Activated CD8-positive, alpha-beta memory T cell treated with anti-CD3 and anti-CD28 coated beads, Interleukin-2, amount 50 U/mL, for 24 hours (primary cell): ENCODE results near the gene HOMER1.
"Not testable (repeated sequence)": the region's sequence is repeated elsewhere in the genome, so short reads cannot be mapped to it uniquely, and the experiment has no call there.

Experiments
- DNase-seq: peaks from one replicate; pipeline ENCODE4 v3.0.0-alpha.2; 2020; ENCODE audit errors: extremely low read depth

HOMER1 gene

GRCh38 chr5:79418276-79418675 lies 95.7 kb downstream of the HOMER1 start:
- no peak for DNase-seq

- DNase-seq, result no peak
Observed at GRCh38 chr5:79417495-79417894, 96.4 kb downstream of the HOMER1 start.

GRCh38 chr5:79416499-79416898 lies 97.4 kb downstream of the HOMER1 start:
- no peak for DNase-seq

GRCh38 chr5:79413112-79413511 lies 100.8 kb downstream of the HOMER1 start:
- no peak for DNase-seq

GRCh38 chr5:79408028-79408427 lies 105.9 kb downstream of the HOMER1 start:
- DNase-seq, result no peak

- no peak for DNase-seq
Observed at GRCh38 chr5:79407591-79407990, 106.3 kb downstream of the HOMER1 start.

- DNase-seq, result no peak
Observed at GRCh38 chr5:79401216-79401615, 112.7 kb downstream of the HOMER1 start.

GRCh38 chr5:79399046-79399445 lies 114.9 kb downstream of the HOMER1 start:
- DNase-seq, result no peak

- DNase-seq, result no peak
Observed at GRCh38 chr5:79397080-79397479, 116.9 kb downstream of the HOMER1 start.

GRCh38 chr5:79396265-79396664 lies 117.7 kb downstream of the HOMER1 start:
- no peak for DNase-seq

GRCh38 chr5:79395296-79395695 lies 118.6 kb downstream of the HOMER1 start:
- no peak for DNase-seq

GRCh38 chr5:79392776-79393175 lies 121.2 kb downstream of the HOMER1 start:
- DNase-seq, result no peak

GRCh38 chr5:79386679-79387078 lies 127.3 kb downstream of the HOMER1 start:
- DNase-seq, result no peak

GRCh38 chr5:79385126-79385525 lies 128.8 kb downstream of the HOMER1 start:
- not testable (repeated sequence) for DNase-seq

- DNase-seq, result no peak
Observed at GRCh38 chr5:79378510-79379186, 135.3 kb downstream of the HOMER1 start.

GRCh38 chr5:79357398-79357797 lies 156.5 kb downstream of the HOMER1 start:
- no peak for DNase-seq

- DNase-seq, result no peak
Observed at GRCh38 chr5:79349881-79350280, 164.1 kb downstream of the HOMER1 start.

GRCh38 chr5:79349047-79349446 lies 164.9 kb downstream of the HOMER1 start:
- no peak for DNase-seq

- no peak for DNase-seq
Observed at GRCh38 chr5:79346420-79346824, 167.5 kb downstream of the HOMER1 start.

GRCh38 chr5:79333852-79334557 lies 179.9 kb downstream of the HOMER1 start:
- no peak for DNase-seq

- no peak for DNase-seq
Observed at GRCh38 chr5:79330071-79330470, 183.9 kb downstream of the HOMER1 start.

GRCh38 chr5:79329453-79329852 lies 184.5 kb downstream of the HOMER1 start:
- no peak for DNase-seq
